ENCODE measurements around the gene FKBP7.

The FKBP7 gene

DNA sequence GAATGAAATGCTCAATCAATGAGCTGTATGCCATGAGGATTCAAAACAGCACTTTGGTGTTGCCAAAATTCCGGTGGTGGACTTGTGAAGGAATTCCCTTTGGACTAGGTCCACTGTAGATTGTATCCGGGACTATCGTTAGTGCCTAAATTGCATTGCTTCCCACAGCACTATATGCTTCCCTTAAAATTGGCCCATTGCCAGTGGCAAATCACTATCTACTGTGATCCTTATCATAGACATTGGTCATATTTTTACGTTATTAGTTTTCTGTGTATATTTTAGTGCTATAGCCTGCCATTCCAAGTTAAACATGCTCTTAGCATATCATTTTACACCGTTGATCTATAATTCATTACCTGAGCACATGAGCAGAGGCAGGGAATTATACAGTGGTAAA lies 25.5 kb downstream of the FKBP7 start:
- in situ Hi-C loops (cut with HindIII; ENCODE audit: low sequenced_read_pairs), result no loop called here
- DNase-seq (ENCODE audit: low read depth), result no peak
- H3K4me3 ChIP-seq (ENCODE audit: low read depth, low read length), result no peak overlapping the region
- TF ChIP-seq, protein P1, sequence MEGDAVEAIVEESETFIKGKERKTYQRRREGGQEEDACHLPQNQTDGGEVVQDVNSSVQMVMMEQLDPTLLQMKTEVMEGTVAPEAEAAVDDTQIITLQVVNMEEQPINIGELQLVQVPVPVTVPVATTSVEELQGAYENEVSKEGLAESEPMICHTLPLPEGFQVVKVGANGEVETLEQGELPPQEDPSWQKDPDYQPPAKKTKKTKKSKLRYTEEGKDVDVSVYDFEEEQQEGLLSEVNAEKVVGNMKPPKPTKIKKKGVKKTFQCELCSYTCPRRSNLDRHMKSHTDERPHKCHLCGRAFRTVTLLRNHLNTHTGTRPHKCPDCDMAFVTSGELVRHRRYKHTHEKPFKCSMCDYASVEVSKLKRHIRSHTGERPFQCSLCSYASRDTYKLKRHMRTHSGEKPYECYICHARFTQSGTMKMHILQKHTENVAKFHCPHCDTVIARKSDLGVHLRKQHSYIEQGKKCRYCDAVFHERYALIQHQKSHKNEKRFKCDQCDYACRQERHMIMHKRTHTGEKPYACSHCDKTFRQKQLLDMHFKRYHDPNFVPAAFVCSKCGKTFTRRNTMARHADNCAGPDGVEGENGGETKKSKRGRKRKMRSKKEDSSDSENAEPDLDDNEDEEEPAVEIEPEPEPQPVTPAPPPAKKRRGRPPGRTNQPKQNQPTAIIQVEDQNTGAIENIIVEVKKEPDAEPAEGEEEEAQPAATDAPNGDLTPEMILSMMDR (IDR thresholded peaks at IDR 0.05; ENCODE audit: low read depth, low read length, missing control alignments), result no peak

DNA sequence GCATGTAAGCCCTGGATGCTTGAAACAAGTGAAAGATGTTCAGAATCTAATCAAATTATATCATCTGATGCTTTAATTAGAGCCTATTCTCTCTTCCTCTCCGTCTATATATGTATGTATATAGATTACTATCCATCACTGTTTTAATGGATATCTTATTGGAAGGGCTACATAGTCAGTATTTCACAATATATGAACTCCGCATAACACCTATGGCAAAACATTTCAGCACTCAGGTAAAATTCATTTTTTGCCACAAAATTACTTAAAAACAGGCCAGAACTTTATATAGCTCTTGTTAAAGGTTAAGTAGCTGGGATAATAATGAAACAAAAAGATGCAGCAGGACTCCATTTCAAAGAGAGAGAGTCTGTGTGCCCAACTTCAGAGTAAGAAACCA lies 26.1 kb downstream of the FKBP7 start:
- DNase-seq (ENCODE audit: low read depth), result no peak
- no peak overlapping the region for H3K4me3 ChIP-seq (ENCODE audit: low read depth, low read length)
- in situ Hi-C loops (cut with HindIII; ENCODE audit: low sequenced_read_pairs), result no loop called here
- TF ChIP-seq, protein P1 (IDR thresholded peaks at IDR 0.05; ENCODE audit: low read depth, low read length, missing control alignments), result no peak

DNA sequence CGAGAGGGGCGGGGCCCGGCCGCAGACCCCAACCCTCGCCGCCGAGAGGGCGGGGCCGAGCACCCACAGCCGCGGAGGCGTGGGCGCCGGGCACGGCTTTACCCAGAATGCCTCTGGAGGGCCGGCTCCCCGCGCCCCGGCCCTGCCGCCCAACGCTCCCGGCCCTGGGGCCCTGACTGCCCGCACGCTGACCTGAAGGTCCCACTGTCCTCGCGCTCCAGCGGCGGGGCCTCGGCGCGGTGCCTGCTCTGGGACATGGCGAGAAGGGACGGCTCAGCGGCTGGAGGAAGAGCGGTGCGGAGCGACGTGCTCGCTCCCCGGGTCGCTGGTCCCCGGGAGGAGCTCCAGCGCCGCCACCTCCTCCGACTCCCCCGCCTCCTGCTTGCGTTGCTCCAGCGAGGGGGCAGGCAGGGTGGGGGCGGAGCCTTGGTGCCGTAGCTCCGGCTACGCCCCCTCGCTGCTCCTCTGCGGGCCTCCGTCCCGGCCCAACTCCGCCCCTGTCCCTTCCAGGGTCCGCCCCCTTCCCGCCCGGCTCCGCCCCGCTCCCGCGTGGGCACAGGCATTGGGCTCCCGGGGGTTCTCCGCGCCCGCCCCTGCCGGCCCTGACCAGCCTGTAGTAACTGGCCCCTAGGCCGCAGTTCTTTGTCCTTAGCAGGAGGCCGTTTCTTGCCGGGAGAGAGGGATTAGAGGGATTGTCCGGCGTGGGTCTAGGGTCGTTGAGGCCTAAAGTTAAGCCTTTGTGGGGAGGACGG lies 27.4 kb downstream of the FKBP7 start, which contains the start of the genes PJVK and PRKRA:
TSS of gene PJVK (plus strand) at position 605 of the 752 bp plus-strand sequence. CDS start 2,032 bp downstream, outside the sequence.
TSS of gene PRKRA (minus strand) at position 402 of the 752 bp plus-strand sequence. CDS start at position 257, 145 bp downstream.
- peak; percentile 91 for DNase-seq (ENCODE audit: low read depth)
- in situ Hi-C loops (cut with HindIII; ENCODE audit: low sequenced_read_pairs), result no loop called here
- peak within 1 kb of the TSS; percentile 78 for H3K4me3 ChIP-seq (ENCODE audit: low read depth, low read length)
- TF ChIP-seq, protein P1 (IDR thresholded peaks at IDR 0.05; ENCODE audit: low read depth, low read length, missing control alignments), result no peak

DNA sequence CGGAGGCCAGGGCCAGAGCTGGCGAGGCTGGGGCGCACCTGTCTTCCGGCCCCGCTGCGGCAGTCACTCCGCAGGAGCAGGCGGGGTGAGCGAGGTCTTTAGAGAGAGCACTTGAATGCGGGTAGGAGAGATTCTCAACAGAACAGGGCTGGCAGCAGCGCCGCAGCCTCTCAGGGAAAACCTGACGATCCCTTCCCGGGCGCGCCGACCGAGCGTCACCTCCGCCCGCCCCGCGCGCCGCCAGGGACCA lies 28.0 kb downstream of the FKBP7 start:
- TF ChIP-seq, protein P1 (IDR thresholded peaks at IDR 0.05; ENCODE audit: low read depth, low read length, missing control alignments), result no peak
- DNase-seq (ENCODE audit: low read depth), result no peak
- in situ Hi-C loops (cut with HindIII; ENCODE audit: low sequenced_read_pairs), result no loop called here
- peak overlapping the region; percentile 78 for H3K4me3 ChIP-seq (ENCODE audit: low read depth, low read length)

DNA sequence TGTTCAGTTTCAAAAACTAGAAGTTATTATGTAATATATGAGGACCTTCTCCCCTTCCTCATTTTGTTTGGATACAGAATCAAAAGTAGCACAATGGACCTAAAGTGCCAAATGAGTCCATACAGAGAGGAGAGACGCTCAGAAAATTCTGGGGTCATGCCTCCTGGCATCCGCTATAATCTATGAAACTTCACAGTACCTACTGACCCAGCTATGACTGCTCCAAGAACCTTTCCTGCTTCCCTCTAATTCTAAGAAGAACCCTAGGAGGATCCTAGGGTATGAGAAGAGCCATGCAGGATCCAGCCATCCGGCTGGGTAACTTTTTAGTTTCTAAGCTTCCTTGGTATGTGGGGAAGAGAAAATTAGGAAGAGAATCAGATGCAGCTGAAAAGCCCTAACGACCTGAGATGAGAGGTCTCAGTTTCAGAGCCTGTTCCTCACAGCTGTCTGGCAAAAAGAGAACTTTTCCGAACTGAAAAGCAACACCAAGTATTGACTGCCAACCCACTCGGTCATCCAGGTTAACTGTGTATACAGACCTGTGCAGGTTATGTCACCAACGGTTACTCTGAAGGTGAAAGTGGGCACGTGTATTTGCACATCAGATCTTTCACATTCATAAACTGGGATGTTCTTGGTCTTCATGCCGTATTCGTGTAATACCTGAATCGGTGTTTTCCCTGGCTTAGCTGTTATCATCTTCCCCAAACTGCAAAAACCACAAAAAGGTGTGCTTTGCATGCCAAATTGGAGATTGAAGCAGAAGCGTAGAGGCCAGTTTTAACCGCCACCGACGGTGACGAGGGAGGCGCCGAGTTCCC lies 28.5 kb downstream of the FKBP7 start:
- no peak for DNase-seq (ENCODE audit: low read depth)
- TF ChIP-seq, protein P1 (IDR thresholded peaks at IDR 0.05; ENCODE audit: low read depth, low read length, missing control alignments), result no peak
- in situ Hi-C loops (cut with HindIII; ENCODE audit: low sequenced_read_pairs), result loop anchor here (10.0 kb wide), 1 partner anchor 55 kb away; no protein-coding TSS in a partner anchor
- peak overlapping the region; percentile 78 for H3K4me3 ChIP-seq (ENCODE audit: low read depth, low read length)

DNA sequence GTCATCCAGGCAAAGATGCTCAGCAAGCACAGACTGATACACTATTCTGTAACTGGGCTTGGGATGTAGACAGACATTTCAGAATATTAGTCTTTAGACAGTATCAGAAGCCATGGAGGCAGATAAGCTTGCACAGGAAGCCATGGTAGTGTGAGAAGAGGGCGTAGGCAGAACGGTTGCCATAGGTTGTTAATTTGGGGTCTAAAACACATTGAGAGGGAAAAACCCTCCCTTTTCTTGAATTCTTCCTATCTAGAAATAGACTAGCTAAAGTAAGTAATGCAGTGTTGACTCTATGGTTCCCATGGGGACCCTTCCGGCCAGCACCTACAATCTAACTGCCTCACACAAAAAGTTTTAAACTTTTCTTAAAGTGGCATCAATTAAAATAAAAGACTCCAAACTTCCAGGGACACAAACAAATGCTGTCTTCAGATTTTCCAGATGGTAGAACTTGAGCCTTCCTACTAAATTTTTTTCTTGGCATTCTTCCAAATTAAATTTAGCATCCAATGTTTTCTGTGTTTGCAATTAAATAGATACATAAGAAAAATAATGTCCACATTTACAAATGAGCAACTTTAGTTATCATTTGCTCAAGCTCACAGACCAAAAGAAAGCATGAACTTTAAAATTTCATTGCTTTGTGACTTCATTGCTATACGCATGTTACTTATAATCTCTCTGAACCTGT lies 29.3 kb downstream of the FKBP7 start:
- in situ Hi-C loops (cut with HindIII; ENCODE audit: low sequenced_read_pairs), result loop anchor here (10.0 kb wide), 1 partner anchor 56 kb away; no protein-coding TSS in a partner anchor

More for the DNA sequence above, 29.3 kb downstream of the FKBP7 start:
- TF ChIP-seq, protein P1 (IDR thresholded peaks at IDR 0.05; ENCODE audit: low read depth, low read length, missing control alignments), result no peak
- no peak overlapping the region for H3K4me3 ChIP-seq (ENCODE audit: low read depth, low read length)
- DNase-seq (ENCODE audit: low read depth), result no peak
